HG02588 (cell line): ENCODE data around the gene MPDU1.

Source experiments
- ATAC-seq: cut with Tn5 transposase; IDR thresholded peaks from one replicate; pipeline ENCODE4 v1.9.1; 2021; ENCODE audit warnings: mild to moderate bottlenecking, moderate library complexity; ENCODE audit not compliant: unreplicated experiment

MPDU1 gene

DNA sequence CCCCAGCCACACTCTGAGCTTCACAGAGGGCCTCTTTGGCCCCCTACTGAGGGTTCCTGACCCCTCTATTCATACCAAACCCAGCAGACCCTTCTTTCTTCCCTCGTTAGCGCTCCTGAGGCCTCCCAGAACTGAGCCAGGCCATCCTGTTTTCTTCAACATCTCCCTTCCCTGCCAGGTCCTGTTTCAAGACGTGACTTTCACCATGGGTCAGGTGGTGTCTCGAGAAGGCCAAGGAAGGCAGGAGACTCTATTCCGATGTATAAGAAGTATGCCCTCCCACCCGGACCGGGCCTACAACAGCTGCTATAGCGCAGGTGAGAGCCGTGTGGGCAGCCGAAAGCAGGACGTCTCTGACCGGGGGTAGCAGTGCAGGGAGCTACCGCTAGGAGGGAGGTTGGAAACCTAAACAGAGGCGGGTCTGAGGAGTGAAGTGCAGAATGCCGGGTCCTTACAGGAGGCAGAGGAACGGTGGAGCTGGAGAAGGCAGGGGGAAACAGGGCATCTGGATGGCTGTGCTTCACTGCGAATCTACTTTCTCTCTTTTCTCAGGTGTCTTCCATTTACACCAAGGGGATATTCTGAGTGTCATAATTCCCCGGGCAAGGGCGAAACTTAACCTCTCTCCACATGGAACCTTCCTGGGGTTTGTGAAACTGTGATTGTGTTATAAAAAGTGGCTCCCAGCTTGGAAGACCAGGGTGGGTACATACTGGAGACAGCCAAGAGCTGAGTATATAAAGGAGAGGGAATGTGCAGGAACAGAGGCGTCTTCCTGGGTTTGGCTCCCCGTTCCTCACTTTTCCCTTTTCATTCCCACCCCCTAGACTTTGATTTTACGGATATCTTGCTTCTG lies 23.3 kb upstream of the MPDU1 start:
- no peak for ATAC-seq

DNA sequence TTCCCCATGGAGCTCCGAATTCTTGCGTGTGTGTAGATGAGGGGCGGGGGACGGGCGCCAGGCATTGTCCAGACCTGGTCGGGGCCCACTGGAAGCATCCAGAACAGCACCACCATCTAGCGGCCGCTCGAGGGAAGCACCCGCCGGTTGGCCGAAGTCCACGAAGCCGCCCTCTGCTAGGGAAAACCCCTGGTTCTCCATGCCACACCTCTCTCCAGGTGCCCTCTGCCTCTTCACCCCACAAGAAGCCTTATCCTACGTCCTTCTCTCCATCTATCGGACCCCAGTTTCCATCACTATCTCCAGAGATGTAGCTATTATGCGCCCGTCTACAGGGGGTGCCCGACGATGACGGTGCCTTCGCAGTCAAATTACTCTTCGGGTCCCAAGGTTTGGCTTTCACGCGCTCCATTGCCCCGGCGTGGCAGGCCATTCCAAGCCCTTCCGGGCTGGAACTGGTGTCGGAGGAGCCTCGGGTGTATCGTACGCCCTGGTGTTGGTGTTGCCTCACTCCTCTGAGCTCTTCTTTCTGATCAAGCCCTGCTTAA lies 22.6 kb upstream of the MPDU1 start:
- peak; percentile 33 for ATAC-seq

GRCh38 chr17:7561589-7562207 lies 22.0 kb upstream of the MPDU1 start, which contains the start of gene SENP3:
Gene SENP3, plus strand, starts transcription at chr17:7561919. Its CDS starts 1,158 bp downstream, at chr17:7563077.
- ATAC-seq: peak; percentile 65

DNA sequence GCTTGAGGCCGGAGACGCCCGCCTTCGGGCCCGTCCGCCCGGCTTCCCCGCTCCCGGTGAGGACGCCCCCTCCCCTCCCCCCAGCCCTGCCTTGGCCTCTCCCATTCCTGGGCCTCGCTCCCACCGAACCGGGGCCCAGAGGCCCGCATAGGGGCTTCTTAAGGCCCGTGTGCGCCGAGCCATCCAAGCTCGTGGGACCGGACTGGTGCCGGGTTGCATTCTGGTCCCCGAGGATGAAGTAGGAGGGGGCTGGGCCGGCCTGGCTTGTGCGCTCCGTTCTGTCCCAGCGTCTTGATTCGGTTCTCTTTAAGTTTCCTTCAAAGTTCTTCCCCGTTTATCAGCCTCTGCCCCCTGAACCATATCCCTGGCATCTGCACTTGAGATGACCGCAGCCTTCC lies 21.4 kb upstream of the MPDU1 start:
- peak; percentile 8 for ATAC-seq

DNA sequence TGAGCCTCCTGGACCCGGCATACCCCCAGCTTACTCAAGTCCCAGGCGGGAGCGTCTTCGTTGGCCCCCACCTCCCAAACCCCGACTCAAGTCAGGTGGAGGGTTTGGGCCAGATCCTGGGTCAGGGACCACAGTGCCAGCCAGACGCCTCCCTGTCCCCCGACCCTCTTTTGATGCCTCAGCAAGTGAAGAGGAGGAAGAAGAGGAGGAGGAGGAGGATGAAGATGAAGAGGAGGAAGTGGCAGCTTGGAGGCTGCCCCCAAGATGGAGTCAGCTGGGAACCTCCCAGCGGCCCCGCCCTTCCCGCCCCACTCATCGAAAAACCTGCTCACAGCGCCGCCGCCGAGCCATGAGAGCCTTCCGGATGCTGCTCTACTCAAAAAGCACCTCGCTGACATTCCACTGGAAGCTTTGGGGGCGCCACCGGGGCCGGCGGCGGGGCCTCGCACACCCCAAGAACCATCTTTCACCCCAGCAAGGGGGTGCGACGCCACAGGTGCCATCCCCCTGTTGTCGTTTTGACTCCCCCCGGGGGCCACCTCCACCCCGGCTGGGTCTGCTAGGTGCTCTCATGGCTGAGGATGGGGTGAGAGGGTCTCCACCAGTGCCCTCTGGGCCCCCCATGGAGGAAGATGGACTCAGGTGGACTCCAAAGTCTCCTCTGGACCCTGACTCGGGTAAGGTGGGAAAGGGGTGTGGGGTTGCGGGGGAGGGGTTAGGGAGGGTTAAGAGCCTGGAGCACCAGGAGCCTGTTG lies 20.4 kb upstream of the MPDU1 start:
- ATAC-seq: no peak

DNA sequence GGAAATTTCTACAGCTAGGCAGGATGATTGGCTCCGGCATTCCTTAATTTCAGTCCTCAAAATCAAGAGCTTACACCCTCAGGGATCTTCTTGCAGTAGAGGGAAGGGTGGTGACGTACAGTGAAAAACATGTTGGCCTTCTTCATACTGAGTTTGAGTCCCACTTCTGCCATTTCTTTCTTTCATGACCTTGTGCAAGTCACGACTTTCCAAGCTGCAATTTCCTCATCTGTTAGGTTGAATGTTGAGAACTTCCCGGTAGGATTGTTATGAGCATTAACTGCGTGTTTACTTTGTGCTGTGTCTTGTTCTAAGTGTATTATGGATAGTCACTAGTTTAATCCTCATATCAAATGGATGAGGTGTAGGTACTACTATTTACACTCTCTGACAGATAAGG lies 14.1 kb upstream of the MPDU1 start:
- ATAC-seq: no peak

- no peak for ATAC-seq
These were observed 13.3 kb upstream of the MPDU1 start for GRCh38 chr17:7570351-7570750.

GRCh38 chr17:7572338-7572587 lies 11.4 kb upstream of the MPDU1 start:
- ATAC-seq: no peak

DNA sequence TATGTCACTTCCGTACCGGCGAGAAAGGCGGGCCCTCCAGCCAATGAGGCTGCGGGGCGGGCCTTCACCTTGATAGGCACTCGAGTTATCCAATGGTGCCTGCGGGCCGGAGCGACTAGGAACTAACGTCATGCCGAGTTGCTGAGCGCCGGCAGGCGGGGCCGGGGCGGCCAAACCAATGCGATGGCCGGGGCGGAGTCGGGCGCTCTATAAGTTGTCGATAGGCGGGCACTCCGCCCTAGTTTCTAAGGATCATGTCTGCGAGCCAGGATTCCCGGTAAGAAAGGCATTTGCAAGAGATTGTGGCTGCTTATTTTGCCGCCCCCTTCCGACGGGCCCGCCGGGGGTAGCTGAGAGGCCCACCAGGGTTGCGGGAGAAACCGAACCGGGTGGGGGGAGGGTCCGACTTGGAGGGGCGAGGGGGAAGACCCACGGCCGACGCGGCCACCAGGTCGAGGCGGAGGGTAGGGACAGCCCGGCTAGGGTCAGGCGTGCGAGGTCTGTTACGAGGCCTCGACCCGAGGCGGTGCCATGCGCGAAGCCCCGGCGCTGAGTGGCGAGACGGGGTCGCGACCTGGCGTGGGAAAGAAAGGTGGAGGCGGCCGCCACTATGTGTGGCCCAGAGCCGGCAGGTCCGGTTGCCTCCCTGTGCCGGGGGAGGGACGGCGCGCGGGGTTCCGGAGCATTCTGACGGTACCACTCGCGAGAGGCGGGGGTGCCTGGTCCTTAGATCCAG lies 10.9 kb upstream of the MPDU1 start:
- peak; percentile 80 for ATAC-seq

DNA sequence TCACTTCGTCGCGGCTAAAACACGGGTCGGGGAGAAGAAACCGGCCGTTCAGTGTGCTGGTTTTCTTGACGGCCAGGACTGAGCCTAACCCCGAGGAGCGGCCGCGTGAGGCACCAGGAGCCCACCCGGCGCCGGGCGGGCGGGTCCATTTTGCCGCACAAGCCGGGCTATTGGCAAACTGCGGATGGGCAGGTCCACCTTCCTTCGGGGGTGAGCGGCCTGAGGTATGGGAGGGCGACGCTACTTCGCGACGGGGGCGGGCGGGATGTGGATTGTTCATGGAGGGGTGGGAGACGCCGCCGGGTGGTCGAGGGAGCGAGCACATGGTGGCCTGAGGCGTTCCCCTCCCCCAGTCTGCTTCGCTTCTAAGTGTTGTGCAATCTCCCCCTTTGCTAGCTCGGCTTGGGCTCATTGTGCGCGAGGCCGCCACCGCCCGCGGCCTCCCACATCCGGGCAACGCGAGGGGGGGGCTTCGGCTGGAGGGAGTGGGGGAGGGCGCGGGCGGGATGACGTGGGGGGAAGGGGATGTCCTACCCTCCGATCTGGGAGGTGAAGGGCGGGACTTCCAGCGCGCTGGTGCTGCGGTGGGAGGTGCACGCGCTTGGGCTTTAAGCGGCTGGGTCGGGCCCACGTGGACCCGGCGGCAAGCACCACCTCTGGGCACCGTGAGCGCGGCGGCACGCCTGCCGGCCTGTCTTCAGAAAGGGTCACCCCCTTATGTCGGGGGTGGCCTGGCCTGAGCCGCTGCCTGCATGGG lies 10.2 kb upstream of the MPDU1 start:
- ATAC-seq: peak; percentile 22

GRCh38 chr17:7574176-7574953 lies 9.3 kb upstream of the MPDU1 start:
- ATAC-seq: no peak

DNA sequence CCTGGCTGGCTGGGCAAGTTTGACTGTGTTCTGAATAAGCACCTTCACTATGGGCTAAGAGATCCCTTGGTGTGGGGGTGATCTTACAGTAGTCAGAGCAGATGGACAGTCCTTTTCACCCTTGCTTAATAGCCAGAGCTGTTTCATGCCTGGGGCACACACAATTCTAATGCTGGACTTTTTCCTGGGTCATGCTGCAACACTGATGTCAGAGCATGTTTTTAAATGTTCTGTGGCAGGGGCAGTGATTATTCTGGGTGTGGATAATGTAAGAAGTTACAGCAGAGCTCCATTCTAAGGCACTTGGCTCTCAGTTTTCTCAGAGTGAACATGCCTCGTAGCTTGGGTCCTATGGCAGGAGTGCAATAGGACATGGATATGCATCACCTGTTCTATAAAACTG lies 8.2 kb upstream of the MPDU1 start:
- no peak for ATAC-seq

DNA sequence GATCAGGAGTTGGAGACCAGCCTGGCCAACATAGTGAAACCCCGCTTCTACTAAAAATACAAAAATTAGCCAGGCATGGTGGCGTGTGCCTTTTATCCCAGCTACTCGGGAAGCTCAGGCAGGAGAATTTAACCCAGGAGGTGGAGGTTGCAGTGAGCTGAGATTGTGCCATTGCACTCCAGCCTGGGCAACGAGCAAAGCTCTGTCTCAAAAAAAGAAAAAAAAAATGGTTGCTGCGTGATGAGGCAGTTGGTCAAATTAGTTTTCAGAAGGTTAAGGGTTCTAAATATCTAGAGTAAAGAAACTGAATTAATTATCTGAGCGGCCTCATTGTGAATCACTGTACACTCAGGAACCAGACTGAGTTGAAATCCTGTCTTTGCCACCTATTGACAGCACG lies 7.7 kb upstream of the MPDU1 start:
- ATAC-seq: no peak

GRCh38 chr17:7576432-7576937 lies 7.2 kb upstream of the MPDU1 start:
- ATAC-seq: no peak

- no peak for ATAC-seq
These were observed 6.1 kb upstream of the MPDU1 start for GRCh38 chr17:7577327-7578199.

DNA sequence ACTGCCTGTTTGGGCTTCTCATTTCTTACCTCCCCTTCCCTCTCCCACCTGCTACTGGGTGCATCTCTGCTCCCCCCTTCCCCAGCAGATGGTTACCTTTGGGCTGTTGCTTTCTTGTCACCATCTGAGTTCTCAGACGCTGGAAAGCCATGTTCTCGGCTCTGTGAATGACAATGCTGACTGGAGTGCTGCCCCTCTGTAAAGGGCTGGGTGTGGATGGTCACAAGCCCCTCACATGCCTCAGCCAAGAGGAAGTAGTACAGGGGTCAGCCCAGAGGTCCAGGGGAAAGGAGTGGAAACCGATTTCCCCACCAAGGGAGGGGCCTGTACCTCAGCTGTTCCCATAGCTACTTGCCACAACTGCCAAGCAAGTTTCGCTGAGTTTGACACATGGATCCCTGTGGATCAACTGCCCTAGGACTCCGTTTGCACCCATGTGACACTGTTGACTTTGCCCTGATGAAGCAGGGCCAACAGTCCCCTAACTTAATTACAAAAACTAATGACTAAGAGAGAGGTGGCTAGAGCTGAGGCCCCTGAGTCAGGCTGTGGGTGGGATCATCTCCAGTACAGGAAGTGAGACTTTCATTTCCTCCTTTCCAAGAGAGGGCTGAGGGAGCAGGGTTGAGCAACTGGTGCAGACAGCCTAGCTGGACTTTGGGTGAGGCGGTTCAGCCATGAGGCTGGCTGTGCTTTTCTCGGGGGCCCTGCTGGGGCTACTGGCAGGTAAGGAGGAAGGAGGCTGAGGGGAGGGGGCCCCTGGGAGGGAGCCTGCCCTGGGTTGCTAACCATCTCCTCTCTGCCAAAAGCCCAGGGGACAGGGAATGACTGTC lies 4.4 kb upstream of the MPDU1 start, which contains the start of gene CD68:
TSS of gene CD68 (plus strand) at position 638 of the 833 bp plus-strand sequence. CDS start at position 678, 40 bp downstream.
- ATAC-seq: peak; percentile 34
